ENCODE results near the gene HSD17B8.
A peak's percentile ranks its signal among the peaks of the same experiment; 100 is the strongest.

GRCh38 chr6:33208091-33208967 lies 3.9 kb downstream of the HSD17B8 start, which contains the start of gene RING1:
- TF ChIP-seq, protein P1, sequence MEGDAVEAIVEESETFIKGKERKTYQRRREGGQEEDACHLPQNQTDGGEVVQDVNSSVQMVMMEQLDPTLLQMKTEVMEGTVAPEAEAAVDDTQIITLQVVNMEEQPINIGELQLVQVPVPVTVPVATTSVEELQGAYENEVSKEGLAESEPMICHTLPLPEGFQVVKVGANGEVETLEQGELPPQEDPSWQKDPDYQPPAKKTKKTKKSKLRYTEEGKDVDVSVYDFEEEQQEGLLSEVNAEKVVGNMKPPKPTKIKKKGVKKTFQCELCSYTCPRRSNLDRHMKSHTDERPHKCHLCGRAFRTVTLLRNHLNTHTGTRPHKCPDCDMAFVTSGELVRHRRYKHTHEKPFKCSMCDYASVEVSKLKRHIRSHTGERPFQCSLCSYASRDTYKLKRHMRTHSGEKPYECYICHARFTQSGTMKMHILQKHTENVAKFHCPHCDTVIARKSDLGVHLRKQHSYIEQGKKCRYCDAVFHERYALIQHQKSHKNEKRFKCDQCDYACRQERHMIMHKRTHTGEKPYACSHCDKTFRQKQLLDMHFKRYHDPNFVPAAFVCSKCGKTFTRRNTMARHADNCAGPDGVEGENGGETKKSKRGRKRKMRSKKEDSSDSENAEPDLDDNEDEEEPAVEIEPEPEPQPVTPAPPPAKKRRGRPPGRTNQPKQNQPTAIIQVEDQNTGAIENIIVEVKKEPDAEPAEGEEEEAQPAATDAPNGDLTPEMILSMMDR (IDR thresholded peaks at IDR 0.05): peak in 1 of 6 experiments; percentile 3
- peak in 3 of 4 donors; percentile 97 to 99 (median 98) for TF ChIP-seq POLR2A (IDR thresholded peaks at IDR 0.05)
